PFSK-1 (cell line): Measurements from ENCODE around the gene GAS1.

Experiments used
- POLR2AphosphoS5 ChIP-seq: IDR thresholded peaks from 2 replicates; pipeline ENCODE4 v1.6.1; 2012; ENCODE audit warnings: low read depth, mild to moderate bottlenecking, control low read depth, low read length, moderate library complexity
- REST ChIP-seq, 2 experiments: IDR thresholded peaks; 2 replicates each; pipeline versions ENCODE4 v1.6.1 to v1.8.0; 2011 to 2012; ENCODE audit warnings: low read depth in 2 of 2, low read length in 2 of 2, control low read depth in 1 of 2, inconsistent platforms in 1 of 2, mild to moderate bottlenecking in 1 of 2, moderate library complexity in 1 of 2; ENCODE audit not compliant: insufficient read depth in 1 of 2
- TAF1 ChIP-seq: IDR thresholded peaks from 2 replicates; pipeline ENCODE4 v1.6.1; 2012; ENCODE audit warnings: low read length, control low read depth, borderline replicate concordance; ENCODE audit not compliant: insufficient read depth

- no peak; the same call in 1 of the 2 replicates for TF ChIP-seq TAF1
- TF ChIP-seq REST (IDR thresholded peaks at IDR 0.05; ENCODE audit: insufficient read depth in 1 of 2, low read depth in 2 of 2, low read length in 2 of 2): no peak
- peak; percentile 80 for TF ChIP-seq POLR2AphosphoS5
Measured at GRCh38 chr9:86947146-86948073, at the start of gene GAS1.
